OCI-LY7 (cell line): Measurements from ENCODE around the gene C9.

Source experiments
- EZH2phosphoT487 ChIP-seq: fragments of 200-600 bp; sonication (generic); IDR thresholded peaks from 2 replicates; pipeline ENCODE4 v1.6.1; 2018; ENCODE audit warnings: low read depth, borderline replicate concordance, mild to moderate bottlenecking, mixed run types, antibody characterized with exemption, low read length, moderate library complexity, mixed read lengths
- TF ChIP-seq, protein P1 (sequence below): fragments of 200-600 bp; sonication (generic); conservative IDR thresholded peaks from 2 replicates; pipeline ENCODE4 v1.5.1; 2014; ENCODE audit warnings: mild to moderate bottlenecking, antibody characterized with exemption, low read length, moderate library complexity, mixed read lengths

DNA sequence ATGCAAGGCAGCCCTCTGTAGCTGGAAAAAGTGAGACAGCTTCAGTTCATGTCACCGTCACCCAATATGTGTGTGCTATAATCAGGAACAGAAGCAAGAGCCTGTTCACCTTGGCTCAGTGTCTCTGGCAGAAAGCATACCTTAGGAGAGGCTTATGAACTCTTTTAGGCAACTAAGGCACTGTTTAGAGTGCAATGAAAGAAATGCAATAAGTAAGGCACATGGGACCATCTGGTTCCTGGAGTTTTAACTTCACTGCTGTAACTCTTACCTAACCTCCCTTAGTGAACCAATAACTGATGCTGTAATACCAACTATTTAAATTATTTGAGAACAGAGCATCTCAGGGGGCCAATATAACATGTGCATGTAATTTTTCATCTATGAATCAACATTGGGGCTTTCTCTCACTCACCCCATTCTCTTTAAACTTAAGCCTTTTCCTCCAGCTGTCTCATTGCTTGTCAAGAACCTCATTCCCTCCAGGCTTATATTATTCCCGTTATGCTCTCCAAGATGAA lies 32.4 kb downstream of the C9 start:
- TF ChIP-seq, protein P1, sequence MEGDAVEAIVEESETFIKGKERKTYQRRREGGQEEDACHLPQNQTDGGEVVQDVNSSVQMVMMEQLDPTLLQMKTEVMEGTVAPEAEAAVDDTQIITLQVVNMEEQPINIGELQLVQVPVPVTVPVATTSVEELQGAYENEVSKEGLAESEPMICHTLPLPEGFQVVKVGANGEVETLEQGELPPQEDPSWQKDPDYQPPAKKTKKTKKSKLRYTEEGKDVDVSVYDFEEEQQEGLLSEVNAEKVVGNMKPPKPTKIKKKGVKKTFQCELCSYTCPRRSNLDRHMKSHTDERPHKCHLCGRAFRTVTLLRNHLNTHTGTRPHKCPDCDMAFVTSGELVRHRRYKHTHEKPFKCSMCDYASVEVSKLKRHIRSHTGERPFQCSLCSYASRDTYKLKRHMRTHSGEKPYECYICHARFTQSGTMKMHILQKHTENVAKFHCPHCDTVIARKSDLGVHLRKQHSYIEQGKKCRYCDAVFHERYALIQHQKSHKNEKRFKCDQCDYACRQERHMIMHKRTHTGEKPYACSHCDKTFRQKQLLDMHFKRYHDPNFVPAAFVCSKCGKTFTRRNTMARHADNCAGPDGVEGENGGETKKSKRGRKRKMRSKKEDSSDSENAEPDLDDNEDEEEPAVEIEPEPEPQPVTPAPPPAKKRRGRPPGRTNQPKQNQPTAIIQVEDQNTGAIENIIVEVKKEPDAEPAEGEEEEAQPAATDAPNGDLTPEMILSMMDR: no peak
- TF ChIP-seq EZH2phosphoT487: no peak
